Putamen (tissue), 1 donor: ENCODE data around the gene BASP1.

Source experiments
- DNase-seq: peaks from one replicate; pipeline ENCODE4 v3.0.0-alpha.2; 2016; ENCODE audit warnings: low spot score

The BASP1 gene, protein sequence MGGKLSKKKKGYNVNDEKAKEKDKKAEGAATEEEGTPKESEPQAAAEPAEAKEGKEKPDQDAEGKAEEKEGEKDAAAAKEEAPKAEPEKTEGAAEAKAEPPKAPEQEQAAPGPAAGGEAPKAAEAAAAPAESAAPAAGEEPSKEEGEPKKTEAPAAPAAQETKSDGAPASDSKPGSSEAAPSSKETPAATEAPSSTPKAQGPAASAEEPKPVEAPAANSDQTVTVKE

DNA sequence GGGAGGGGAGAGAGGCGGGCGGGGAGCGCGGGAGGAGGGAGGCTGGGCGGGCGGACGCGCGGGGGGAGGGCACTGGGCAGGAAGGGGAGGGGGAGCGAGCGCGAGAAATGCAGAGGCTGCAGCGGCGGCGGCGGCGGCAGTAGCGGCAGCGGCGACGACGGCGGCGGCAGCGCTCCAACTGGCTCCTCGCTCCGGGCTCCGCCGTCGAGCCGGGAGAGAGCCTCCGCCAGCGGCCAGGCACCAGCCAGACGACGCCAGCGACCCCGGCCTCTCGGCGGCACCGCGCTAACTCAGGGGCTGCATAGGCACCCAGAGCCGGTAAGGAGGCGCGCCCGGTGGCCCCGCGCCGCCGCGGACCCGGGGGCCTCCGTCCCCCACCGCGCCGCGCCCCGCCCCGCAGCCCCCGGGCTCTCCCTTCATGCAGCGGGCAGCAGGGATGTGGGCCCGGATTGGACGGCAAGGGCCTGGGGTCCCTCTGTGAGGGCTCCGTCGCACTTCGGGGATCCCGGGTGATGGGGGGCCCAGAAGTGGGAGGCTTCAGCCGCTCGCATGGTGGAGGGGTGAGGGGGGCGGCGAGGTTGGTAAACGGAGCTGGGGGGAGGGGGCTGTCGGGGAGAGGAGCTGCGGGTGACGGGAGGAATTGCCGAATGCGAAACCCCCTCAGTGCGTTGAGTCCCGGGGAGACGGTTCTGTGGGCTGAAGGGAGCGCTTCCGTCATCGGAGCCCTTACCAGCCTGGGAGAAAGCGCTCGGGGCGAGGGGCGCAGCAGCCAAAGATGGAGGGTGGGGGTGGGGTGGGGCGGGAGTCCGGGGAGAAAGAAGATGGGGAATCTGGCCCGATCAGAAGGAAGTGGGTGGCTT, at the start of gene BASP1:
BASP1 (plus strand) TSS at position 139 of the 860 bp plus-strand sequence. CDS start 57,586 bp downstream, outside the sequence.
- DNase-seq = peak; percentile 54

DNA sequence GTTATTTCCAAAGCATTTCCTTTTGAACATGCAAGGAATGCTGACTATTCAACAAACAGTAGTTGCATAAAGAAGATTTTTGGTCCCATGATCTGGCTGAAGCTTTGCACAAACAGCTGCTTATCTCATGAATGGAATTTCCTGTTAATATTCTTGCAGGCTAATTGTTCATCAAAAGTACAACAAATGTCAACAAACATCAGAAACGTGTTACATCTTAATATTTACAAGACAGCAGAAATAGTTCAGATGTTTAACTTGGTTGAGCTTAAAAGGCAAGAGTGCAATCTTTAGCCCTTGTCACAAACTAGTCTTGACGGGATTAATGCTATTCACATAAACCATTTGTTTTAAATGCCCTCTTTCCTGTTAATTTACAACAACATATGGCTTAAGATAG, 47.9 kb upstream of the BASP1 start:
- DNase-seq = peak; percentile 20

DNA sequence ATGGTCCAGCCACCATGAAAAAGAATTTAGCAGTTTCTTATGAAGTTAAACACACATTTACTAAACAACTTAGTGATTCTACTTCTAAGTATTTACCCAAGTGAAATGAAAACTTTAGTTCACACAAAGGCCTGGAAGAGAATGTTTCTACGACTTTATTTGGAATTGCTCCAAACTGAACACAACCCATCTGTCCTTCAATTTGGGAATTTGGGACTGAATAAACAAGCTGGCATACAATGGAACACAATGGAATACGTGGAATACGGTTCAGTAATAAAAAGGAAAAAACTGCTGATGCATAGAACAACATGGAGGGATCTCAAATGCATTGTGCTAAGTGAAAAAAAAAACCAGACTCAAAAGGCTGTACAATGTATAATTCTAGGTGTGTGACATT, 44.6 kb upstream of the BASP1 start:
- no peak for DNase-seq

DNA sequence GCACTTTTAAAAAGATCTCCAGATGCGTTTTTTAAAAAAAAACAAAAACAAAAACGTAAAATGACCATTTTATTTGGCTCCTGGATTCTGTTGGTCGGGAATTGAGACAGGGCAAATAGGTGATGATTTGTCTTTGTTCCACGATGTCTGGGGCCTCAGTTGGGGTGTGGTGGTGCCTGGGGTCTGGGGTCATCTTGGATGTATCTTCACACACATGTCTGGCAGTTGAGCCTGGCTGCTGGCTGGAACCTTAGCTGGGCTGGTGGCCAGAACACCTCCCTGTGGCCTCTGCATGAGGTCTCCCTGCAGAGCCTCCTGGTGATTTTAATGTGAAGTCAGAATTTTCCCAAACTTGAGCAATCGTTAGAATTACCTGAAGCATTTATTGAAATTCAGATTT, 42.5 kb upstream of the BASP1 start:
- DNase-seq = no peak

DNA sequence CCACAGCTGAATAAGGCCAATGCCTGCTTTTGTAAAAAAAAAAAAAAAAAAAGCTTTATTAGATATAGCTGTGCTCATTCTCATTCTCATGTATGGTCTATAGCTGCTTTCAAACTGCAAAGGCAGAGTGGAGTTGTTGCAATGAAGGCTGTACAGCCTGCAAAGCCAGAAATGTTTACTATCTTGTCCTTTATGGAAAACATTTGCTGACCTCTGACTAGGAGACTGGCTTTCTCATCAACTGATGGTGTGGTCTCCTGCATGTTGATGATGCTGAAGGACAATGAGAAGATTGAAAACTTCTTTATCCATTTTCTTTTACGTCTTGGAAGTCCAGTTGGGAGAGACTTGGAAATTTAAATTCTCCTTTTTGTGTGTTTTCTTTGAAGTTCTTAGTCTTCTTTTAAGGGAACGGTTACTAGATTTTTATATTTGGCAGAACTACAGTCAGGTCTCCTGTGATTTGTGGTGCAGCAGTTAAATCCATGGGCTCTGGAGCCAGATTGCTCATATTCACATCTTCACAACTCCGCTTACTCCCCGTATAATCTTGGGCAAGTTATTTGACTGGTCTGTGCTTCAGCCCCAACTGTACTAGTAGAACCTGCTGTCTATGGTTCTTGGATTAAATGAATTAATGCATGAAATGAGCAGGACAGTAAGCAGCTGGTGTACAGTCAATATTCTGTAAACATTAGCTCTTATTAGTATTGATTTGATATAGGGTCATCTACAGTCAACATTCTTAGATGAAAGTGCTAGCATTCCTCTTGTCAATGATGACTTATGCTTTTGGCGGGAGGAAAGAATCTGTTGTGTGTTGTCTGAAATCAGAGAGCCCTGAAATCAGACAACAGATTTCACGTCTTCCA, 39.7 kb upstream of the BASP1 start:
- no peak for DNase-seq

DNA sequence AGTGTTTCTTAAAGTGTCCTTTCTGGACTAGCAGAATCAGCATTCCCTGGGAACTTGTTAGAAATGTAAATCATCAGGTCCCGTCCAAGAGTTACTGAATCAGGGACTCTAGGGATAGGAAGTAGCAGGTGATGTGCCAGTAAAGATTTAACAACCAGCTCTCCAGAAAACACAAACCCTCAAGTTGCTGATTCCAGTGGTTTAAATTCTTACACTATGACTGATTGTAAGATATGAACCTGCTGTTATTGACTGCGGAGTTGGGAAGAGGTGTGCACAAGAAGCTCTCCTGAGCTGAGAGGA, 39.1 kb upstream of the BASP1 start:
- no peak for DNase-seq

DNA sequence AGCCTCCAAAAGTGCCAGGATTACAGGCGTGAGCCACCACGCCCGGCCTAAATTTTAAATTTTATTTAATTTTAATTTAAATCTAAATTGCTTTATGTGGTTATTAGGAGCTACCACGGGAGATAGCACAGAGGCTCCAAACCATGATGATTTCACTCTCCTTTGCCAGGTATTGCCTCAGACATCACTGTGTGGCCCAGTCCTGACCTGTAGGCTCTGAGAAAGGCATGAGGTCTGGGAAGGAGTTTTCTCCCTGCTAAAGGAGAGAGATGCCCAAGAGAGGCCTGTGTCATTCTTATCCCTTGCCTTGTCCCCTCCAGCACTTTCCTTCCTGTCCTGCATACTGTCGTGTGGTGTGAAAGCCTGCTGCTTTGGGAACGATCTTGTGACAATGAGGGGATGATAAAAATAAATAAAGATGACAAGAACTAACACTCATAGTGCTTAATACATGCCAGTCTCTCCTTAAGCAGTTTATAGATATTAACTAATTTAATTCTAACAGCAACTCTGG, 37.0 kb upstream of the BASP1 start:
- DNase-seq = no peak

DNA sequence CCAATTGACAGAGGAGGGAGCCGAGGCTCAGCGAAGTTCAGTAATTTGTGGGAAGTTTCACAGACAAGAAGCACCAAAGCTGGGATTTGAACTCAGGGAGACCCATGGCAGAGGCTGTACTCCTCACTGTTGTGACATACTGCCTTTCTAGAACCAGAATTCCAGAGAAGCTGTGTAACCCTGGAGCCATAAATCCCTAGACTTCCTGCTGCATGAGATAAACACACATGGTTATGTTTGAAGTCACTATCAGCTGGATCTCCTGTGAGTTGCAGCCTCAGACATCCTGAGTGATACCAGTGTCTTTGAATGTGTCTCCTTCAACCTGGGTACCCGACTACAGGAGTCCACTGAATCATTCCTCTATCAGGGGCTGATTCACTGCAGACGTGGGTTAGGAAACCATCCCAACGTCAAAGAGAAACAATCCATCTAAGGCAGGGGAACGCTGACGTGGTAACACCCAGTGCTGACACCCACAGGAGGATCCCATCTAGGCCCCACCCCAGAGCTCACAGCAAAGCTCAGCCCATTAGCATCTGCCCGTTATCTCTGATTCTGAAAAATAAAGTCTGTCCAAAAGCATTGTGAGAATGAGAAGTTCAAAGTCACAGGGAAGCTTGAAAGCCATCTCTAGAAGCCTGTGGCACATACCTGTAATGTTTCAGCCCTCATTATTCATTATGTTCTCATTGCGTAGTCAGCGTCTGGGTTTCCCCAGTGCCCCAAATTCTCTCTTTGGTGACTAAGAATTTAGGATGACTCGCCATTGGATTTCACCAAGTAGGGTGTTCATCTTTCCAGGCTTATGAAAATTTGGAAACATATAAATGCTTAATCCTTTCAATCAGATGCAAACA, 36.3 kb upstream of the BASP1 start:
- no peak for DNase-seq

DNA sequence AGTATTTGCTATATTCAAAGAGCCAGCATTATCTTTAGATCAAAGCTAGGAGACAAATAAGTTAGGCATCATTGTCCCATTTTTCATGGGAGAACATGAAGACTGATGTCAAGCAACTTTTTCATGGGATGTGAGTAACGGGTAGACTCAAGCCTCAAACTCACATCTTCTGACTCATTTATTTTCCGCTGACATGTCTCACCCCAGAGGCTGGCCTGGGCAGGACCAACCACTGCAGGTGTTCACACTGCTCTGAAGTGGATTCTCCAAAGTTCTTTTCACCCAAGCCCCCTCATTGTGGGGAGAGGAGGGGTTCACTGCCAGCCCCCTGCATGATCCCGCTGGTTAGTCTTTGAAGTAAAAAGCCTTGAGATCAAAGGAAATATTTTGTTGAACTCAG, 34.9 kb upstream of the BASP1 start:
- no peak for DNase-seq

DNA sequence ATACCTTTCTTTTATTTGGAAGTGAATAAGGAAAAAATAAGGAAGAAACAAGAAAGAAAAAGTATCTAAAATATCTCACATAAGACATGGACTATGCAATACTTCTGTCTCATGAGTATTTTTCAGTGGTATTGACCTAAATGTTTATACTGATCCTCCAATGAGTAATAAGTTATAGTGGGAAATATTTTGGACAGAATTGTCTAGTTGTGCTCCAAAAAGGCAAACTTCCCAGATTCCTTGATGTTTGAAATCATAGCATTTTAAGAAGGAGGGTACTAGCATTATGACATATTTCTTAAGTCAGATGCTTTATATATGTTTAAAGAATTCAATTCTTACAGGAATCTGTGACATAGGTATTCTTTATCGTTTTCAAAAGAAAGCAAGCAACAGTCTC, 34.5 kb upstream of the BASP1 start:
- no peak for DNase-seq

DNA sequence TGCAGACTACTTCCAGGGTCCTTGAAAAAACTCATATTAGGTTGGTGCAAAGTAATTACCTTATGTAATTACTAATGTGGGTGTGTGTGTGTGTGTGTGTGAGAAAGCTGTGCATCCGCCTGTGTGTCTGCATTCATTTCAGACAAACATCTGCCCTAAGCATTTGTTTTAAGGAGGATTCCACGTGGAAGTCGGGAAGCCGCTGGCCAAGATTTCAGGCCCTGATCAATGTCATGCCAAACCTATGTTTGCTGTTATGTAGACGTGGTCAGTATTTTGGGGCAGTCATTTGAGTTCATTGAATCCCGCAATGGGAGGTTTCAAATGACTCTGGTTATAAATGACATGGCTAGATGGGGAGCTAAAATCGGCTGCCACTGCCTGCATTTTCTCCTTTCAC, 33.6 kb upstream of the BASP1 start:
- DNase-seq = no peak

DNA sequence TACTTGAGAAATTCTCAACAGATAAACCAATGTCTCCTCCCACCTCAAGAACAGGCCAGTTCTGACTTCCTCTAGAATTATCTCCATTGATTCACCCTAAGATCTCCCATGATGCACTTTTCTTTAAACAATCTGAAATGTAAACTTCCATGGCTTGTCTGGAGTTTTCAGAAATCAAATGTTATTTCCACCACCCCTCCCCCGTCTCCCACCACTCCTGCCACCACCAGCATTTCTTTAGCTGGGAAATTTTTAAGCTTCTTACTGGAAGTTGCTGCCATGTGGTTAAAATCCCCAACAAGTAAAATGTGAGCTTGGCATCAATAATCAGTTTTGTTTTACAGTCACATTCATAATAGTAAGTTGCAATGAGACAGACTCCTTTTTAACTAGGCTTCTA, 32.8 kb upstream of the BASP1 start:
- DNase-seq = no peak

DNA sequence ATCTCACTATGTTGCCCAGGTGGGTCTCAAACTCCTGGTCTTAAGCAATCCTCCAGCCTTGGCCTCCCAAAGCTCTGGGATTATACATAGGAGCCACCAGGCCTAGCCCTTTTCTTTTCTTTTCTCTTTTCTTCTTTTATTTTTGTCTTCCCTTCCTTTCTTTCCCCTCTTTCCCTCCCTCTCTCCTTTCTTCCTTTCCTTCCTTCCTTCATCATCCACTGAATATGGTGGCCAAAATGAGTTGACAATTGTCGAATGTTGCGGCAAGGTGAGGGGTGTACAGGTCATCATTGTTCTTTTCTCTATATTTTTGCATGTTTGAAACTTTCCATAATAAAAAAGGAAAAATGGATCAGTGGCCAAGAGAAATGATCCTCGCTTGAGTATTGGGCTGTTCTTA, 32.1 kb upstream of the BASP1 start:
- DNase-seq = no peak

DNA sequence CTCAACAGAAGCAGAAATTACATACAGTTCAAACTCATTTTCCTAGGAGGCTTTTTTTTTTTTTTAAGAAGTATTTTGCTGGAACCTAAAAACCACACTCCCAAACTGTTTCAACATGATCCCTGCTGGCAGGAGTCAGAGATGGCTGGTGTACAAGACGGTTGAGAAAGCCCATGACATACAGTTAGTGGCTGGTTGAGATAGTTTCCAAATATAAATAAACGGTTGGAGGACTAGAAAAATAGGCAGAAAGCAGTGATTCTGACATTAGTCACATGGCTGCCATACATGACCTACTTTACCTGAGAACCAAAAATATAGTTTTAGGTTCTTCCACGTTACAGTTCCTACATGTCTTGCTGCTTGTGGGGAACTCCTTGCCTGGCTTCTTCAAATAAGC, 31.7 kb upstream of the BASP1 start:
- DNase-seq = no peak

DNA sequence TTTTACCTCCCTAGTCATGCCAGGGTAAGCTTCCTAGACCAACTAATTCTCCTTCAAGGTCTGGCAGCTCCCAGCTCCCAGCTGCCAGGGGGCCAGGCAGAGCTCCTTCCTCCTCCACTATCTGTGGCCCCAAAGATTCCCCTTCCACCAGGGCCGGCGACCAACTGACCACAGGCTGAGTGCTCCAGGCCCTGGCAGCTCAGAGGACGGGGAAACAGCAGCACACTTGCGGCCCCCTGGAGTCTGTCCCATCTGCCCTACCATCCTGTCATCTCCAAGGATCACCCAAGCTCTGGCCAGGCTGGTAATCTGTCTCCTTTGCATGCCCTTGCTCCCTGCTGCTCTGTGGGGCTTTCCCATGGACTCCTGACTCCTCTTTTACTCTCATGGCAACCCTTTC, 31.2 kb upstream of the BASP1 start:
- no peak for DNase-seq

DNA sequence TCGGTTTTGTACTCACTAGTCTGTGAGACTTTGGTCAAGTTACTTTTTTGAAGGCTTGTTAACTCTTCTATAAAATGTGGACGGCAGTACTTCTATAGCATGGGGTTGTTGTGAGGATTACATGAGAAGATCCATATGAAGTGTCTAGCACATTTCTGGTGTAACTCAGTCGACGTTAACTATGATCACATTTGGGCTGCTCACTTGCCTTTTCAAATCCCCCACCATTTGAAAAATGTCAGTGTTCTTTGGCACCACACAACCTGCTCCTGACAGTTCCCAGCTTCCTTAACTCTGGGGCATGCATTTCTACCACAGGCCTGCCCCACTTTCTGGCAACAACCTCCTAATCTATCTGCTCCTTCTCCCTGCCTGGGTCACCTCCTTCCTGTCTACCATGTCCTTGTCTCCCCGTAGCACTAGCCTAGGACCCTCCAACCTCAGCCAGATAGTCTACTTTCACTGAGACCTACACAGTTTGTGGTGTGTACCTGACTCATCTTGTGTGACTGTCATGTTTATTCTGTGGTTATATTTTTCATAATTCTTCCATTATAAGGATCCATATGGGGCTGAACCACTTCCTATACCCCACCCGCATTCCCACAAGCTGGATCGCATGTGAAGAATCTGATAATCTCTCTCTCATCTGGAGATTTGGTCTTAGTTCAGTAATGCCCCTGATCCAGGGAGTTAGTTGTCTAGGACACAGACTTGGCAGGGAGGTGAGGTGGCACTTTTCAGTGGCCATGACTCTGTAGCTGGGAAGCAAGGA, 30.2 kb upstream of the BASP1 start:
- no peak for DNase-seq

DNA sequence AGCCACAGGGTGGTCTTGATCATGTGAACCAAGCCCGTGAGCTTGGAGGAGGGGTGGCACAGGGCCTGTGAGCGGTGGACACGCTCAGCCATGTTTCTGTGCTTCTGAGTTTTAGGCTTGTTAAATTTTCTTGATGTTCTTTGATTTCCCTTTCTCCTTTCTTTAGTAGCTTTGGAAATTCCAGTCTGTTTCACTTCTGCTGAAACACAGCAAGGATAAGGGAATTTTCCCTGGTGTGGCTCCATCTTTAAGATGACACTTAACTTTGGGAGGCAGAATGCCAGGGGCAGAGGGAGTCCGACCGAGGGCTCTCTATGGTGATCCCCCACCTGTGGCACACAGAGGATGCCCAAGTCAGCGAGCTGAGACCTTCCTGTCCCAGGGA, 29.7 kb upstream of the BASP1 start:
- no peak for DNase-seq

DNA sequence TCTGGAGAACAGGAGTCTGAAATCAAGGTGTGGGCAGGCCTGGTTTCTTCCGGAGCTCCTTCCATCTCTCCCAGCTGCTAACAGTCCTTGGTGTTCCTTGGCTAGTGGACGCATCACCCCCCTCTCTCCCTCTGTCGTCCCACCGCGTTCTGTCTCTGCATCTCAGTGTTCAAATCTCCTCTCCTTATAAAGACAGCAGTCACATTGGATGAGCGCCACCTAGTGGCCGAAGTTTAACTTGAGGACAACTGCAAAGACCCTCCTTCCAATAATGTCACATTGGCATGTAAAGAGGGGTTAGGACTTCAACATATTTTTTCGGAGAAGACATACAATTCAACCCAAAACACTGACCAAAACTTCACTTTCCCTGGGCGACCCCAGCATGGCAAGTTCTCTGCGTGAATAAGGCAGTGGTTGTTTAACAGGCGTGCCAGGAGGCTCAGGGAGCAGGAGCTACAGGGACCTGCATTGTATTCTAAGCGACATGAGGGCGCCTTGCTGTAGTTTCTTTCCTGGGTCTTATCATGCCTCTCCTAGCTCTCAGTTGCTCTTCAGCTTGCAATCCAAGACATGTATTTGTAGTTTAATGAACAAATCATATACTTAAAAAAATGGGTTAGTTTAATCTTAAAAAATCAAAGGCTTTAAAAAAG, 27.9 kb upstream of the BASP1 start:
- peak; percentile 53 for DNase-seq

DNA sequence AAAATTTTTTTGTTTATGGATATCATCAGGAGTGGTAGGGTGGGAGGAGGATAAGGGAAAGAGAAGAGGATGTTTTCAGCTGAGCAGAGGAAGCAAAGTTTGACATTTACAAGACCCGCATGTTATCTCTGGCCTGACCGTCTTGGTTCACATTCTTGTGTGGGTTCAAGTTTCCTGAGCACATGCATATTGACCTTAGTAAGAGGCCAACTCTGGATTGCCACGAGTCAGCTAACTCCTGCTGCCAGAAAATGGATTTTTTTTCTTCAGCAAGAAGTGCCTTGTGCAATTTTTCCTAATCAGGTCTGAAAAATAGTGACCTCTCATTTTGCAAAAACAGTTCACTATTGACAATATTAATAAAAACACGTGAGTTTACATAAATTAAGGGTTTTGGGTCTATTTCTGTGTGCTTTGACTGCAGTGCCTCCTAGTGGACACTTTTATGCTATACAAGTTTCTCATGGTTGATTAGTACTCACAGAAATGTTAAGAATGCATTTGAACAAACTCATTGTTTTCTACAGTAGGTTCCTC, 27.1 kb upstream of the BASP1 start:
- peak; percentile 31 for DNase-seq

DNA sequence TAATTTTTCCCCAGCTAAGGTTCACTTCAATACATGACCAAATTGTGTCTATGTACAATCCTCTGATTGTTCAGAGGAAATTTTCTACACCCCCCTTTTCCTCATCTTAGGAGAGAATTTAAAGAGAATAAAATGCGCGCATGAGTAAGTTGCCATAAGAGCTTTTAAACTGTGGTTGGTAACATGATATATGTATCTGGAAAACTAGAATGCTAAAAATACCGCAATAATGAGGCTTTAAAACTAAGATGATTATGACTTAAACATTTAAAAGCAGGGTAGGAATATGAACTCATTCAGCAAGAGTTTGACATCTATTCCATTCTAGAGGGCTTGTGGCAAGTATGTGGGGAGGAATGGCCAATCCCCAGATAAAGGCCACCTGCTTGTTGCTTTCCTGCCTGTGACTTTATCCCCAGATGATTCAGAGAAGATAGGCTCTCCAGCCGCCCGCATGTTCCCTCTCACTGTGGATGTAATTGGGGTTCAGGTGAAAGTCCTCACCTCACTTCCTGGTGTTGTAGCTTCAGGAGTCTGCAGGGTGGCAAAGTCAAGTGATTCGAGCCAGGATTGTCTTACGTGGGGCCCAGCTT, 26.5 kb upstream of the BASP1 start:
- no peak for DNase-seq
